HG03103 (cell line): Measurements from ENCODE around the gene RSPH6A.
"Not testable (repeated sequence)": the region's sequence is repeated elsewhere in the genome, so short reads cannot be mapped to it uniquely, and the experiment has no call there.

ENCODE experiments used
- ATAC-seq: cut with Tn5 transposase; IDR thresholded peaks from one replicate; pipeline ENCODE4 v1.9.1; 2021; ENCODE audit warnings: low read depth; ENCODE audit not compliant: unreplicated experiment

RSPH6A gene

GRCh38 chr19:45767410-45767880 lies 47.7 kb downstream of the RSPH6A start:
- no peak for ATAC-seq

GRCh38 chr19:45766869-45767346 lies 48.2 kb downstream of the RSPH6A start:
- ATAC-seq = no peak

- ATAC-seq = no peak
Observed at GRCh38 chr19:45766296-45766868, 48.7 kb downstream of the RSPH6A start.

- ATAC-seq = no peak
Observed at GRCh38 chr19:45765702-45766295, 49.3 kb downstream of the RSPH6A start.

GRCh38 chr19:45764945-45765701 lies 50.0 kb downstream of the RSPH6A start:
- ATAC-seq = no peak

- ATAC-seq = no peak
Observed at GRCh38 chr19:45764475-45764874, 50.6 kb downstream of the RSPH6A start.

GRCh38 chr19:45763691-45764294 lies 51.3 kb downstream of the RSPH6A start:
- ATAC-seq = no peak

GRCh38 chr19:45762870-45763631 lies 52.1 kb downstream of the RSPH6A start:
- no peak for ATAC-seq

- no peak for ATAC-seq
Observed at GRCh38 chr19:45761714-45762113, 53.4 kb downstream of the RSPH6A start.

GRCh38 chr19:45758921-45759320 lies 56.2 kb downstream of the RSPH6A start:
- ATAC-seq = no peak

- ATAC-seq = no peak
Observed at GRCh38 chr19:45757695-45758094, 57.4 kb downstream of the RSPH6A start.

- no peak for ATAC-seq
Observed at GRCh38 chr19:45754323-45754722, 60.8 kb downstream of the RSPH6A start.

GRCh38 chr19:45753548-45753947 lies 61.6 kb downstream of the RSPH6A start:
- ATAC-seq = no peak

GRCh38 chr19:45752639-45753038 lies 62.5 kb downstream of the RSPH6A start:
- ATAC-seq = no peak

GRCh38 chr19:45751483-45751882 lies 63.6 kb downstream of the RSPH6A start:
- not testable (repeated sequence) for ATAC-seq

- no peak for ATAC-seq
Observed at GRCh38 chr19:45747513-45747912, 67.6 kb downstream of the RSPH6A start.

GRCh38 chr19:45746866-45747265 lies 68.2 kb downstream of the RSPH6A start:
- no peak for ATAC-seq
